OCI-LY7 (cell line): ENCODE data around the gene NKAIN2.

Experiments
- EZH2phosphoT487 ChIP-seq: fragments of 200-600 bp; sonication (generic); IDR thresholded peaks from 2 replicates; pipeline ENCODE4 v1.6.1; 2018; ENCODE audit warnings: low read depth, borderline replicate concordance, mild to moderate bottlenecking, mixed run types, antibody characterized with exemption, low read length, moderate library complexity, mixed read lengths
- TF ChIP-seq, protein P1 (sequence below): fragments of 200-600 bp; sonication (generic); conservative IDR thresholded peaks from 2 replicates; pipeline ENCODE4 v1.5.1; 2014; ENCODE audit warnings: mild to moderate bottlenecking, antibody characterized with exemption, low read length, moderate library complexity, mixed read lengths

DNA sequence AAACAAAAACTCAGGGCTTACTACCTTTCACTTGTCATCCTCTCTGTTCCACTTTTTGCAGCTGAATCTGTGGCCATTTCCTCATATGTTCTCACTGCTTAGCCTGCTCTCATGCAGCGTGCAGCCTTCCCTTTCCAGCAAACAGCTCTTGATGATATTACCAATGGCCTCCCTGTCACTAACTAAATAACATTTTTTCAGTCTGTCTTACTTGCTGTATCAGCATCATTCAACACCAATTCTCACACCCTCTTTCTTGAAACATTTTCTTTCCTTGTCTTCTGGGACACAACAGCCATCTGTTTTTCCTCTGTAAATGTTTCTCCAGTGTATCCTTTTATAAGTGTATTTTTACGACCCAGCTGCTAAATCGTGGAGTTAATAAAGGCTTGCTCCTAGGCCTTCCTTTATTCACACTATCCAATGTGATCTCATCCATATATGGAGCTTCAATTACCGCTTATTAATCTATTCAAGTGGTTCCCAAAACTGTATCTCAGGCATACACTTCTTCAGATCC lies 634.9 kb downstream of the NKAIN2 start:
- TF ChIP-seq, protein P1, sequence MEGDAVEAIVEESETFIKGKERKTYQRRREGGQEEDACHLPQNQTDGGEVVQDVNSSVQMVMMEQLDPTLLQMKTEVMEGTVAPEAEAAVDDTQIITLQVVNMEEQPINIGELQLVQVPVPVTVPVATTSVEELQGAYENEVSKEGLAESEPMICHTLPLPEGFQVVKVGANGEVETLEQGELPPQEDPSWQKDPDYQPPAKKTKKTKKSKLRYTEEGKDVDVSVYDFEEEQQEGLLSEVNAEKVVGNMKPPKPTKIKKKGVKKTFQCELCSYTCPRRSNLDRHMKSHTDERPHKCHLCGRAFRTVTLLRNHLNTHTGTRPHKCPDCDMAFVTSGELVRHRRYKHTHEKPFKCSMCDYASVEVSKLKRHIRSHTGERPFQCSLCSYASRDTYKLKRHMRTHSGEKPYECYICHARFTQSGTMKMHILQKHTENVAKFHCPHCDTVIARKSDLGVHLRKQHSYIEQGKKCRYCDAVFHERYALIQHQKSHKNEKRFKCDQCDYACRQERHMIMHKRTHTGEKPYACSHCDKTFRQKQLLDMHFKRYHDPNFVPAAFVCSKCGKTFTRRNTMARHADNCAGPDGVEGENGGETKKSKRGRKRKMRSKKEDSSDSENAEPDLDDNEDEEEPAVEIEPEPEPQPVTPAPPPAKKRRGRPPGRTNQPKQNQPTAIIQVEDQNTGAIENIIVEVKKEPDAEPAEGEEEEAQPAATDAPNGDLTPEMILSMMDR = no peak
- TF ChIP-seq EZH2phosphoT487 = no peak
